ENCODE data around the gene REPIN1.
A peak's percentile ranks its signal among the peaks of the same experiment; 100 is the strongest.

REPIN1 gene

DNA sequence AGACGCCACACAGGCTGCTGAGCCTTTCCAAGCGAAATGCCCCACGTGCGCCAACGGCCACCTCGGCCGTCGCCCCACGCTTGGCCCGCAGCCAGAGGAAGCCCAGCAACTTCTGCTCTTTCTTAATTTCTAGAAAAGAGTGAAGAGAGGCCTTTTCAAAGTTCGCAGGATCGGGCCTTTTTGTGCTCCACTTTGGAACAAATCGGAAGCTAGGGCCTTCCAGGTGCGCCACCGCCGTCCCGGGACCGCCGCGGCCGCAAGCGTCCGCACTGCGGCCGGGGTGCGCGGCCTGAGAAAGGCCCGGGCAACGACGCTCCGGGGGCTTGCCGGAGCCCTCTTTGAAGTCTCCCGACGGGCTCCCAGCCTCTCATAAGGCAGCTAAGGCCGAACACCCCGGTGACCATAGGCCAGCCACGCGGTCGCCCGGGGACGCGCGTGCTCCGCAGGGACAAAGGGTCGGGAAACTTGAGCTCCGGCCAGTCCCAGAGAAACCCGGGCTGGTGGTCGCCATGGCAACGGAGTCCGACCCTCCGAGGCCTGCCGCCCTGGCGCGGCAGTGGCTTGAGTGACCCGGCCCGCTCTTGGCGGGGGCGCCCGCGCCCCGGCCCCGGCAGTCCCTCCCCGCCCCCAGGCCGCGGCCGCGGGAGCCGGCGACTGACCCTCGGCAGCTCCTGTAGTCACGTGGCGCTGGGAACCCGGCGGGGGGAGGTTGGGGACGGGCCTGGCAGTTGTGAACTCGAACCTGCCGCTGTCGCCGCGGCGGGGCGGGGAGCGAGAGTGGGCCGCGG lies at the start of gene REPIN1:
Gene REPIN1, plus strand, starts transcription at position 727 of the 788 bp plus-strand sequence. CDS start 890 bp downstream, outside the sequence.
- DNase-seq = peak; percentile 72

DNA sequence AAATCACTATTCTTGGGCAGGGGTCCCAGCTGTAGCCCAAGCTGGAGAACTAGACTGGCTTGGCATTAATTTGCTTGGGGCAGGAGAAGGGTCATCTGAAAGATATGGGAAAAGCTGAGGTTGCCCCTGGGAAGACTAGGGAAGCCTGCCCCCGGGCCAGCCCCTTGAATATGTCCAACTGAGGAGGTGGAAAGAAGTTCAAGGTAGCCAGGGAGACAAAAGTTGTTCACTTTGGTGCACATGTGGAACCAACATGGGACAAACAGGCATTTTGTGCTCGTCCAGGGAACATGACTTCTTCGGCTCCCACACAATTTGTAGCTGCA lies 46.9 kb upstream of the REPIN1 start:
- DNase-seq = no peak

DNA sequence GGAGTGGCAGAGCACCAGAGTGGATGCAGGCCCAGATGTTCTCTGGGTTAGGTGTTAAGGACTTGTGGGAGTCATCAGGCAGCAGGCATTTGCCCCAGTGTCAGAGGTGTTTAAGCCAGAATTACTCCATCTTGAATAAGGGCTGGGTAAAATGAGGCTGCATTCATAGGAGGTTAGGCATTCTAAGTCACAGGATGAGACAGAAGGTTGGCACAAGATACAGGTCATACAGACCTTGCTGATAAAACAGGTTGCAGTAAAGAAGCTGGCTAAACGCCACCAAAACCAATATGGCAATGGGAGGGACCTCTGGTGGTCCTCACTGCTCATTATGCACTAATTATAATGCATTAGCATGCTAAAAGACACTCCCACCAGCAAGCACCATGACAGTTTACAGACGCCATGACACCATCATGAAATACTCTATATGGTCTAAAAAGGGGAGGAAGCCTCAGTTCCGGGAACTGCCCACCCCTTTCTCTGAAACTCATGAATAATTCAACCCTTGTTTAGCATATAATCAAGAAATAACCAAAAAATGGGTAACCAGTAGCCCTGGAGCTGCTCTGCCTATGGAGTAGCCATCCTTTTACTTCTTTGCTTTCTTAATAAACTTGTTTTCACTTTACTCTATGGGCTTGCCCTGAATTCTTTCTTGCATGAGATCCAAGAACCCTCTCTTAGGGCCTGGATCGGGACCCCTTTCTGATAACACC lies 46.3 kb upstream of the REPIN1 start:
- peak; percentile 50 for DNase-seq

- DNase-seq = peak; percentile 50
These were observed 45.6 kb upstream of the REPIN1 start, which contains the start of the genes ACTR3C and LRRC61 for GRCh38 chr7:150322833-150323681. Gene ACTR3C (minus strand): TSS chr7:150323545. CDS start chr7:150295296, 28,249 bp downstream. Gene LRRC61 (plus strand): TSS chr7:150323355. CDS start chr7:150336862, 13,507 bp downstream.

GRCh38 chr7:150323682-150324372 lies 44.8 kb upstream of the REPIN1 start:
- DNase-seq = no peak

DNA sequence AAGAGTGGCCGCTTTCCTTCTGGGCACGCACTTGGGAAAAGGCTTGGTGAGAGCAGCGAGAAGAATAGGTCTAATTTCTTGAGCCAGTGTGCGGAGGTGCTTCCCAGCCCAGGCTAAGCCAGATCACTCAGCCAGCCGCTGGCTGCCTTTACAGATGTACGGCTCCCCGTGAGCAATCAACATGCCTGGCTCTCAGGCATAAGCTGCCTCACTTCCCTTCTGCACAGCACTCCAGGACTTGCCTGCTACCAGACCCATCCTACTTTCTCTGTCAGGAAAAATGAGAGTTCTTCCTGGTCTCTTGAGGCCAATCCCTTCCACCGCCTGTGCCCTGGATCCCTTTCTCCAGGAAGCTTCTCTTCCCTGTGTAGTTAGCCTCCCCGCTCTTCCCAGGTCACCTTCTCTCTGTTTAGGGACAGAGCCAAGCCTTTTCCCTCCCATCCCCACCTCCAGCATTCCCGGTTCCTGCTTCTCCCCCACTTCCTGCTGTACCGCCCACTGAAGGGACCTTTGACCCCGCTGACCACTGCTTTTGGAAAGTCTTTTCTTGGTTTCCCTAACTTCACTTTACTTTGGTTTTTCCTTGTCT lies 44.2 kb upstream of the REPIN1 start:
- DNase-seq = no peak

- DNase-seq = no peak
These were observed 43.5 kb upstream of the REPIN1 start for GRCh38 chr7:150325110-150325611.

GRCh38 chr7:150325901-150326300 lies 42.7 kb upstream of the REPIN1 start:
- no peak for DNase-seq

DNA sequence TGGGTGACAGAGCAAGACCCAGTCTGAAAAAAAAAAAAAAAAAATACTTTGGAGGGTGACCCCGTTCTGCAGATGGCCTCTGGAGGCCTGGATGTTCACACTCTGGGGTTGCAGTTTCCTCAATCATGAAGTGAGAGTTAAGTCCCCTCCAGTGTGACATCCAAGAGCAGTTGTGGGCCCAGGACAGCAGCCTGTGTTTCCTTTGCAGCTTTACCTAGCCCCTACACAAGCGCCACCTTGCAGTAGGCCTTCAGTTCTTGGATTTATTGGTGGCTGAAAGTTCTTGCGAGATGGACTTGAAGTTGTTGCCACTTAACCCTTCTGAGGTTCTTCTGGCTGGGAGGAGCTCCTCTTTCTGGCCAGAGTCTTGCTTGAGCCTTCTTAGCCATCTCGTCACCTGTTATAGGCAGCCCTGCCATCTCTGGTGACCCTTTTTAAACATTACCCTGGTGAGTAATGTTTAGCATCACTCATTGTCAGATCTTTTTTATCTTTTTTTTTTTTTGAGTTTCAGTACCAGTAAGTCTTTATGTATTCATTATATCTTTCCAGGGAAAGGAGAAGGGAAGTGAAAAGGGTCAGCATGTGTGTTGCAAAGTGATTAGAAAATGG lies 41.9 kb upstream of the REPIN1 start:
- DNase-seq = no peak

GRCh38 chr7:150327308-150327707 lies 41.3 kb upstream of the REPIN1 start:
- DNase-seq = no peak

DNA sequence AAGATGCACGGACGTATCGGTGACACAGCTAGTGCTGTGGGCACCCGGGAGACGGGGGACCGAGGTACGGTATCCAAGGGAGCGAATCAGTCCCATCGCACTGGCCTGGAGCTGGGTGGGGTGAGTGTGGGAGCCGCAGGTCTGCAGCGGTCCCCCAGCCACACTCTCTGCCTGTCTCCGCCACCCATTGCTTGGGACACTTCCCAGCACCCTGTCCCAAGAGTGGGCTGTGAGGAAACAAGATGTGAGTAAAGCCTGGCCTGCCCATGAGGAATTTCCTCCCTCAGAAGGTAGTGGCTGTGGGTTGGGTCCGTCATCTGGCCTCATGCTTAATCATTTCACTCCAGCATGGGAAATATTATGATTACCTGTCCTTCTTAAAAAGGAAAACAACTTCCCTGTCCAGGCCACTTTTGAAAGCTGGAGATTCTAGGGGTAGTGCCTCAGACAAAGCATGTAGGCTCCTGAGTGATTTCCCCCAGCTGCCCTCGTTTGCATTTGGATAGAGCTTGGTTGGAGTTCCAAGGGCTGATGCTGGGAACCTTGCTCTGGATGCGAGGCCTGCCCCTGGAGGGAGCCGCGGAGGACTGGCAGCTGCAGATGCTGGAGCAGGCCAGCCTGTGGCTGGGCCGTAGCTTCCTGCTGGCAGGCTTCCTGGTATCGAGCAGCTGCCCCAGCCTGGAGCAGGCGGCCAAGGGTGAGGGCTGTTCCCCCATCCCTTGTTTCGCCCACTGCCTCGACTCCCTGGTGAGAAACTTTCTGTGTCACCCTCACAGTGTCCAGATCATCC lies 39.1 kb upstream of the REPIN1 start:
- no peak for DNase-seq

- DNase-seq = no peak
These were observed 38.3 kb upstream of the REPIN1 start for GRCh38 chr7:150330211-150330885.

DNA sequence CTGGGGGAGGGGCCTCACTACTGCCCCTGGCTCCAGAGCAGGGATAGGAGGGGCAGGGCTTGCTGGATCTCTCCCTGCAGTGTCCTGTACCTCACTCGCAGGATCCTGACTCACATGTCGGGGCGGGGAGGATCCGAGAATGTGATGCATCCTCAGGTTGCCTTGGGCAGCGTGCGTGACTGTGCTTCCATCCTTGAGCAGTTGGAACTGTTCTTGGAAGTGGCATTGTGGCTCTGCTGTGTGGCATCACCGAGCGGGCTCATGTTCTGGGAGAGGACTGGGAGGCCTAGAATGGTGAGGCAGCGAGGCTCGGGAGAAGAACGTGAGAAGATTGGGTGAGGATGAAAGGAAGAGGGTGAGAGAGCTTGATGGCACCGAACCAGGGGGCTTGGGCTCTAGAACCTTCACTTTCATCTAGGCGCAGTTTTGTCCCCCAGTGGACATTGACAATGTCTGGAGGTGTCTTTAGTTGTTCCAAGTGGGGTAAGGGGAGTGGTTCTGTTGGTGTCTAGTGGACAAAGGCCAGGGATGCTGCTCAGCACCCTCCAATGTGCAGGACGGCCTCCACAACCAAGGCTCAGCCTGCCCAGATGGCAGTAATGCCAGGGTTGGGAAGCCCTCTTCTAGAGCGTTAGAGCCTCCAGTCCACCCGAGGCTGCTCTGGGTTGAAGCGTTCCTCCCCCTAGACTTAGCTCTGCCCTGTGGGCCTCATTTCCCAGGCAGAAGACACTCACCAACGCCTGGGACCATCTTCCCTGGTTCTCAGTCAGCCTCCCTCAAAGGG lies 35.6 kb upstream of the REPIN1 start:
- no peak for DNase-seq

DNA sequence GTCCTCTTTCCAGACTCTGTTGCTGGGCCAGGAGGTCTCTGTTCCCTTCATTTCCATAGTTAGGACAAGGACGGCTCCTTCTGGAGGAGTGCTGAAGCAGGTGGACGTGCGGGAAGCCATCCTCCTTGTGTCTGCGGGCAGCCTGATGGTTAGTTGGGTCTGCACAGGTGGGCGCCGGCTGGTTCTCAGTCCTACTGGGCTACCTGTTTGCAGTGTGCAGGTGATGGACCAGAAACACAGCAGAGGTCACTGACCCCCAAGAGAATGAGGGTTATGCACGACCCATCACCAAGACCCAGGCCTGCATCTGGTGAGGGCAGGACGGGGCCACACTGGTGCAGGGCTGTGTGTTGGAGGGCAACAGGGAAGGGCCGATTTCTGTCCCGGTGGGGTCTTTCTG lies 35.0 kb upstream of the REPIN1 start:
- DNase-seq = no peak

DNA sequence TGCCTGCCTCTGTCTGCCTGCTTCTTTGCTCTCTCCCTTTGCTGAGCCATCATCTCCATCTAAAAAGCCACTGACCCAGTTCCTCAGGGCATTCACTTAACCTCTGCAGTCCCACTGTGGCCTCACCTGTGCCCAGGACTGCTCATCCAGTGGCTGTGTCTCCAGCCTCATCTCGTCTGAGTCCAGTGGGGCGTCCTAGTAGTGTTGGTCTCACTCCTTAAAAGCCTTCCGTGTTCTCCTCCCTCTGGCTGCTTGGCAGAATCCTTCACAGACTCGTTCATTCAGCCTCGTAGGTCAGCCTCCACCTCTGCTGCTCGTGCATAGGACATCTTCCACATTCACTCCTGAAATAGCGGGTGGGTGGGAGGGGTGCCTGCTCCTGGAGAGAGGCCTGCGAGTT lies 34.5 kb upstream of the REPIN1 start:
- DNase-seq = no peak

- DNase-seq = no peak
These were observed 33.4 kb upstream of the REPIN1 start for GRCh38 chr7:150335108-150335773.

GRCh38 chr7:150335774-150336112 lies 32.9 kb upstream of the REPIN1 start:
- DNase-seq = no peak

DNA sequence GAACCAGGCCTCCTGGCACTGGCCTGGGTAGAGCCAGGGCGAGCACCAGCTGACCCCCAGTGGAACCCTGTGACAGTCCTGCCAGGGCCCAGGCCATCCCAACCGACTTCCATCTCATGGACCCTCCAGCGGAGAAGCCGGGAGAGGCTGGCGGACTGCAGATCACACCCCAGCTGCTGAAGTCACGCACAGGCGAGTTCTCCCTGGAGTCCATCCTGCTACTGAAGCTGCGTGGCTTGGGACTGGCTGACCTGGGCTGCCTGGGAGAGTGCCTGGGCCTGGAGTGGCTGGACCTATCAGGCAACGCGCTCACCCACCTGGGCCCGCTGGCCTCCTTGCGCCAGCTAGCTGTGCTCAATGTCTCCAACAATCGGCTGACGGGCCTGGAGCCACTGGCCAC lies 31.9 kb upstream of the REPIN1 start:
- no peak for DNase-seq

DNA sequence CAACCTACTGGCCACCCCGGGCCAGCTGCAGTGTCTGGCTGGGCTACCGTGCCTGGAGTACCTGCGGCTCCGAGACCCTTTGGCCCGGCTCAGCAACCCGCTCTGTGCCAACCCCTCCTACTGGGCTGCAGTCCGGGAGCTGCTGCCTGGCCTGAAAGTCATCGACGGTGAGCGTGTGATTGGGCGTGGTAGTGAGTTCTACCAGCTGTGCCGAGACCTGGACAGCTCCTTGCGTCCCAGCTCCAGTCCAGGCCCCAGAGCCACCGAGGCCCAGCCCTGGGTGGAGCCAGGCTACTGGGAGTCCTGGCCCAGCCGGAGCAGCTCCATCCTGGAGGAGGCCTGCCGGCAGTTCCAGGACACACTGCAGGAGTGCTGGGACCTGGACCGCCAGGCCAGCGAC lies 31.4 kb upstream of the REPIN1 start:
- DNase-seq = no peak

All from stimulated activated naive CD4-positive, alpha-beta T cell treated with Interleukin-2 at 50 U/mL for 16 hours (primary cell).